CD4-positive, alpha-beta T cell (primary cell): Measurements from ENCODE around the gene TMEM184A. TPM values are rescaled to one million over a fixed set of nuclear protein-coding genes. Genes with fewer than 3 reads are reported as not detected.

ENCODE experiments used
- ATAC-seq: fragments of 200-7000 bp; cut with Tn5 transposase; one replicate; pipeline ENCODE4 v1.10.0; 2022; ENCODE audit warnings: mild to moderate bottlenecking; ENCODE audit not compliant: poor library complexity
- CTCF ChIA-PET: fragments of 350-600 bp; sonication (Branson Sonifier 250); formaldehyde crosslinking; loops from one replicate; lab custom pipeline; 2021; ENCODE audit warnings: antibody characterized with exemption, inconsistent platforms; lab: Charles Lee
- POLR2A ChIA-PET: fragments of 350-600 bp; sonication (Branson Sonifier 250); formaldehyde crosslinking; loops from one replicate; lab custom pipeline; 2021; ENCODE audit warnings: antibody characterized with exemption, inconsistent platforms; lab: Charles Lee
- DNase-seq, 14 experiments: peaks; one replicate each; pipeline ENCODE4 v3.0.0-alpha.2; 2013 to 2020; ENCODE audit warnings: mixed read lengths in 2 of 14
- H3K27ac ChIP-seq, 2 donors: one replicate each; pipeline versions ENCODE4 v1.5.1 to v1.7.0; 2013; ENCODE audit warnings: low read length in 2 of 2, low read depth in 1 of 2, mild to moderate bottlenecking in 1 of 2
- H3K27me3 ChIP-seq, 2 experiments: 1 replicate in 1 of 2; 2 replicates in 1 of 2; pipeline versions ENCODE4 v1.6.1 to v1.7.0; 2013; ENCODE audit warnings: low read length in 2 of 2, control low read depth in 1 of 2, mild to moderate bottlenecking in 1 of 2, moderate library complexity in 1 of 2; ENCODE audit not compliant: insufficient read depth in 2 of 2, control insufficient read depth in 1 of 2
- H3K36me3 ChIP-seq: one replicate; pipeline ENCODE4 v1.6.1; 2013; ENCODE audit warnings: low read length, control low read depth; ENCODE audit not compliant: insufficient read depth
- H3K4me1 ChIP-seq: one replicate; pipeline ENCODE4 v1.6.1; 2013; ENCODE audit warnings: low read length, control low read depth; ENCODE audit not compliant: insufficient read depth
- H3K4me3 ChIP-seq: one replicate; pipeline ENCODE4 v1.5.1; 2013; ENCODE audit warnings: mild to moderate bottlenecking, low read length, moderate library complexity
- H3K9me3 ChIP-seq, 2 experiments: 1 replicate in 1 of 2; 2 replicates in 1 of 2; pipeline versions ENCODE4 v1.6.1 to v1.7.0; 2013; ENCODE audit warnings: low read length in 2 of 2, mild to moderate bottlenecking in 2 of 2, control low read depth in 1 of 2, moderate library complexity in 1 of 2; ENCODE audit not compliant: control insufficient read depth in 1 of 2, insufficient read depth in 1 of 2
- H3K27ac Mint-ChIP-seq: one replicate; pipeline ENCODE4 v1.8.0; 2020; ENCODE audit warnings: mixed read lengths
- H3K27me3 Mint-ChIP-seq: one replicate; pipeline ENCODE4 v1.8.0; 2021; ENCODE audit warnings: mixed read lengths
- H3K36me3 Mint-ChIP-seq: one replicate; pipeline ENCODE4 v1.8.0; 2021; ENCODE audit warnings: low read depth, mixed read lengths
- H3K4me1 Mint-ChIP-seq: one replicate; pipeline ENCODE4 v1.8.0; 2021; ENCODE audit warnings: low read depth, mixed read lengths
- H3K4me3 Mint-ChIP-seq: one replicate; pipeline ENCODE4 v1.8.0; 2020; ENCODE audit warnings: mild to moderate bottlenecking, mixed read lengths
- H3K9me3 Mint-ChIP-seq: one replicate; pipeline ENCODE4 v1.8.0; 2020; ENCODE audit warnings: mixed read lengths
- CTCF ChIP-seq: fragments of 200-600 bp; IDR thresholded peaks from one replicate; pipeline ENCODE4 v1.8.0; 2022; ENCODE audit warnings: antibody characterized with exemption, mild to moderate bottlenecking
- intact Hi-C, 2 experiments: fragments of 100-400 bp; cut with DNase I in 1 of 2; cut with micrococcal nuclease in 1 of 2; formaldehyde crosslinking; loops; one replicate each; pipeline versions ENCODE4 v1.15.1 to v1.9.0; 2023 to 2025; cut with DNase I, micrococcal nuclease
- total RNA-seq, 174 experiments: library from RNA in 2 of 174; stranded (reverse) in 2 of 174; gene quantifications; one replicate each; pipeline ENCODE4 v1.2.3 and lab custom pipeline; 2021 to 2026

Gene TMEM184A
- total RNA-seq, 2 experiments from 2014 or later, result 0.06 TPM; not detected in 1

GRCh38 chr7:1592299-1592871 is 36.4 kb upstream of the TMEM184A start:
- Mint-ChIP-seq H3K4me1 (peaks cover 19% of the 10 kb centered on the region), H3K36me3 (no peaks in the 10 kb centered on the region), H3K9me3 (no peaks in the 10 kb centered on the region), H3K4me3 (peak overlapping the region; percentile 0), H3K27ac (no peak overlapping the region), H3K27me3 (peaks cover 41% of the 10 kb centered on the region)
- Histone ChIP-seq H3K27me3 (peaks cover 19 to 32% of the 10 kb centered on the region in 2 experiments), H3K4me1 (peaks cover 24% of the 10 kb centered on the region), H3K36me3 (no peaks in the 10 kb centered on the region), H3K4me3 (no peak overlapping the region), H3K27ac (no peak overlapping the region), H3K9me3 (peaks cover 0 to 31% of the 10 kb centered on the region in 2 experiments)
- ChIA-PET CTCF (no interaction called here), POLR2A (no interaction called here)
- no peak for TF ChIP-seq CTCF
- intact Hi-C loops, result no loop called here
- DNase-seq (peak in 2 of 14 experiments; percentile 13), ATAC-seq (peak; percentile 24)

- TF ChIP-seq CTCF, result no peak
- ATAC-seq (peak; percentile 52), DNase-seq (peak in 2 of 14 experiments; percentile 23 to 40)
- H3K36me3 ChIP-seq, result no peaks in the 10 kb centered on the region
- Mint-ChIP-seq H3K27ac (no peak overlapping the region), H3K9me3 (no peaks in the 10 kb centered on the region), H3K4me3 (no peak overlapping the region), H3K4me1 (peaks cover 19% of the 10 kb centered on the region), H3K27me3 (peaks cover 41% of the 10 kb centered on the region), H3K36me3 (no peaks in the 10 kb centered on the region)
- H3K4me1 ChIP-seq, result peaks cover 24% of the 10 kb centered on the region
- POLR2A ChIA-PET, result no interaction called here
- no peak overlapping the region for H3K4me3 ChIP-seq
- no peak overlapping the region for H3K27ac ChIP-seq
- peaks cover 19 to 32% of the 10 kb centered on the region in 2 experiments for H3K27me3 ChIP-seq
- CTCF ChIA-PET, result no interaction called here
- intact Hi-C loops, result no loop called here
- H3K9me3 ChIP-seq, result peaks cover 0 to 31% of the 10 kb centered on the region in 2 experiments
Observed at GRCh38 chr7:1591876-1592275, 35.9 kb upstream of the TMEM184A start.

GRCh38 chr7:1591396-1591795 is 35.4 kb upstream of the TMEM184A start:
- TF ChIP-seq CTCF, result no peak
- CTCF ChIA-PET, result no interaction called here
- no peak overlapping the region for H3K27ac ChIP-seq
- H3K36me3 ChIP-seq, result no peaks in the 10 kb centered on the region
- H3K4me3 ChIP-seq, result no peak overlapping the region
- DNase-seq (no peak), ATAC-seq (no peak)
- no peak overlapping the region for H3K4me3 Mint-ChIP-seq
- no peaks in the 10 kb centered on the region for H3K36me3 Mint-ChIP-seq
- POLR2A ChIA-PET, result no interaction called here
- H3K27ac Mint-ChIP-seq, result no peak overlapping the region
- intact Hi-C loops, result no loop called here
- H3K27me3 Mint-ChIP-seq, result peaks cover 41% of the 10 kb centered on the region
- H3K9me3 Mint-ChIP-seq, result no peaks in the 10 kb centered on the region
- peaks cover 19 to 32% of the 10 kb centered on the region in 2 experiments for H3K27me3 ChIP-seq
- H3K4me1 ChIP-seq, result peaks cover 24% of the 10 kb centered on the region
- peaks cover 19% of the 10 kb centered on the region for H3K4me1 Mint-ChIP-seq
- peaks cover 0 to 31% of the 10 kb centered on the region in 2 experiments for H3K9me3 ChIP-seq
